ENCODE data around the gene NEDD8.

Gene NEDD8

GRCh38 chr14:24195186-24196070, 36.7 kb downstream of the NEDD8 start, which contains the start of gene TM9SF1:
Gene TM9SF1, minus strand, starts transcription at chr14:24195441. Its CDS starts 422 bp downstream, at chr14:24195019.
- peak within 1 kb of the TSS; percentile 84 for H3K4me3 ChIP-seq (ENCODE audit: low read depth, low read length)
- no peak for TF ChIP-seq CTCF (IDR thresholded peaks at IDR 0.05; ENCODE audit: low read depth, low read length)
- peak; percentile 92 for DNase-seq (ENCODE audit: low read depth, low spot score)
- in situ Hi-C loops (cut with HindIII; ENCODE audit: low sequenced_read_pairs), result no loop called here

- no peak for TF ChIP-seq CTCF (IDR thresholded peaks at IDR 0.05; ENCODE audit: low read depth, low read length)
- H3K4me3 ChIP-seq (ENCODE audit: low read depth, low read length), result peak overlapping the region; percentile 84
- DNase-seq (ENCODE audit: low read depth, low spot score), result no peak
- in situ Hi-C loops (cut with HindIII; ENCODE audit: low sequenced_read_pairs), result no loop called here
Observed at GRCh38 chr14:24194873-24195185, 37.3 kb downstream of the NEDD8 start.

GRCh38 chr14:24194186-24194872, 37.8 kb downstream of the NEDD8 start:
- TF ChIP-seq CTCF (IDR thresholded peaks at IDR 0.05; ENCODE audit: low read depth, low read length), result no peak
- H3K4me3 ChIP-seq (ENCODE audit: low read depth, low read length), result peak overlapping the region; percentile 84
- no peak for DNase-seq (ENCODE audit: low read depth, low spot score)
- in situ Hi-C loops (cut with HindIII; ENCODE audit: low sequenced_read_pairs), result no loop called here

- in situ Hi-C loops (cut with HindIII; ENCODE audit: low sequenced_read_pairs), result no loop called here
- DNase-seq (ENCODE audit: low read depth, low spot score), result no peak
- H3K4me3 ChIP-seq (ENCODE audit: low read depth, low read length), result no peak overlapping the region
- TF ChIP-seq CTCF (IDR thresholded peaks at IDR 0.05; ENCODE audit: low read depth, low read length), result no peak
Observed at GRCh38 chr14:24192933-24193332, 39.2 kb downstream of the NEDD8 start.

GRCh38 chr14:24190416-24190815, 41.8 kb downstream of the NEDD8 start:
- no peak for TF ChIP-seq CTCF (IDR thresholded peaks at IDR 0.05; ENCODE audit: low read depth, low read length)
- no peak for DNase-seq (ENCODE audit: low read depth, low spot score)
- H3K4me3 ChIP-seq (ENCODE audit: low read depth, low read length), result no peak overlapping the region
- in situ Hi-C loops (cut with HindIII; ENCODE audit: low sequenced_read_pairs), result no loop called here

- TF ChIP-seq CTCF (IDR thresholded peaks at IDR 0.05; ENCODE audit: low read depth, low read length), result no peak
- in situ Hi-C loops (cut with HindIII; ENCODE audit: low sequenced_read_pairs), result no loop called here
Observed at GRCh38 chr14:24189460-24189859, 42.7 kb downstream of the NEDD8 start.

More at GRCh38 chr14:24189460-24189859, 42.7 kb downstream of the NEDD8 start:
- no peak overlapping the region for H3K4me3 ChIP-seq (ENCODE audit: low read depth, low read length)
- no peak for DNase-seq (ENCODE audit: low read depth, low spot score)

All from astrocyte of the spinal cord (primary cell).